D721Med (cell line): ENCODE results near the gene GALNT14.

Experiments
- DNase-seq: peaks from one replicate; pipeline ENCODE4 v3.0.0; 2011; ENCODE audit warnings: low spot score; ENCODE audit not compliant: insufficient read length
- FAIRE-seq: peaks from 2 replicates; lab custom pipeline; 2011; peaks lifted over from hg19 to GRCh38; lab: Jason Lieb, UNC
- TF ChIP-seq, protein P1 (sequence below): IDR thresholded peaks from 2 replicates; pipeline ENCODE4 v1.5.1; 2012; ENCODE audit warnings: mild to moderate bottlenecking, control low read depth; ENCODE audit not compliant: insufficient read depth; ENCODE audit errors: missing control alignments

Gene GALNT14

DNA sequence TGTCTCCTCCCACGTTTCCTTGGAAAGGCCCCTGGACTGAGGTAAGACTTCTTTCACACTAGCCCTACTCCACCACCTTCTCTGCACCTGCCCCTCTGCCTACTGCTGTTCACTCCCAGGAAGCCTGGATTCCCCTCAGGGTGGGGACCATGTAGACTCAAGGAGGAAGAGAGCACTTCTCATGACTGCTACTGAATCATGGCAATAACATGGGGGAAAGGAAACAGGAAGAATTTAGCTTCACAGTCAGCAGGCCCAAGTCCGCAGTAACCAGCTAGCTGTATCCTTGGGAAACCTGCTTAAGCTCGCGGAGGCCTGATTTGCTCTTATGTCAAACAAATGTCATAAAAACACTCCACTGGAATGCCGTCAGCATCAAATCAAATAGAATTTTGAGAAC lies 204.7 kb downstream of the GALNT14 start:
- TF ChIP-seq, protein P1, sequence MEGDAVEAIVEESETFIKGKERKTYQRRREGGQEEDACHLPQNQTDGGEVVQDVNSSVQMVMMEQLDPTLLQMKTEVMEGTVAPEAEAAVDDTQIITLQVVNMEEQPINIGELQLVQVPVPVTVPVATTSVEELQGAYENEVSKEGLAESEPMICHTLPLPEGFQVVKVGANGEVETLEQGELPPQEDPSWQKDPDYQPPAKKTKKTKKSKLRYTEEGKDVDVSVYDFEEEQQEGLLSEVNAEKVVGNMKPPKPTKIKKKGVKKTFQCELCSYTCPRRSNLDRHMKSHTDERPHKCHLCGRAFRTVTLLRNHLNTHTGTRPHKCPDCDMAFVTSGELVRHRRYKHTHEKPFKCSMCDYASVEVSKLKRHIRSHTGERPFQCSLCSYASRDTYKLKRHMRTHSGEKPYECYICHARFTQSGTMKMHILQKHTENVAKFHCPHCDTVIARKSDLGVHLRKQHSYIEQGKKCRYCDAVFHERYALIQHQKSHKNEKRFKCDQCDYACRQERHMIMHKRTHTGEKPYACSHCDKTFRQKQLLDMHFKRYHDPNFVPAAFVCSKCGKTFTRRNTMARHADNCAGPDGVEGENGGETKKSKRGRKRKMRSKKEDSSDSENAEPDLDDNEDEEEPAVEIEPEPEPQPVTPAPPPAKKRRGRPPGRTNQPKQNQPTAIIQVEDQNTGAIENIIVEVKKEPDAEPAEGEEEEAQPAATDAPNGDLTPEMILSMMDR = no peak
- no peak for DNase-seq
- no peak for FAIRE-seq

DNA sequence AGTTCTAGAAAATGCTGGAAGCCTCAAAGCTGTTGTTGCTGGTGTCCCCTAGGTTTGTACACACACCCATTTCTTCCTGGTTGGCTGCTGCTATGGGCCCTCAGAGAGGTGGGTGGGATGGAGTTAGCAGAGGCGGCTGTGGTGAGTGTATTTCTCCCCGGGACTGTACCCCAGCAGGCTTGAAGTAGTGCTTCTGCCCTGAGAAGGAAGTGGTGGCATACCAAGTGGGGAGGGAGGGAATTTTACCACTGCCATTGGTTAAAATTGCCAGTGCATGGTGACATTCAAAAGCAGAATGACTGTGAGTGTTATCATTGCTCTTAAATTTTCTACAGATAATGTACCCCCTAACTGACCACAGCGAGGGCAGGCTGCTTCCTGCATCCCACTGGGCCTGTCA lies 205.4 kb downstream of the GALNT14 start:
- DNase-seq (no peak), FAIRE-seq (no peak)
- TF ChIP-seq, protein P1 = no peak

- FAIRE-seq (no peak), DNase-seq (no peak)
- TF ChIP-seq, protein P1 = no peak
Measured at GRCh38 chr2:30931841-30932407, 206.3 kb downstream of the GALNT14 start.

DNA sequence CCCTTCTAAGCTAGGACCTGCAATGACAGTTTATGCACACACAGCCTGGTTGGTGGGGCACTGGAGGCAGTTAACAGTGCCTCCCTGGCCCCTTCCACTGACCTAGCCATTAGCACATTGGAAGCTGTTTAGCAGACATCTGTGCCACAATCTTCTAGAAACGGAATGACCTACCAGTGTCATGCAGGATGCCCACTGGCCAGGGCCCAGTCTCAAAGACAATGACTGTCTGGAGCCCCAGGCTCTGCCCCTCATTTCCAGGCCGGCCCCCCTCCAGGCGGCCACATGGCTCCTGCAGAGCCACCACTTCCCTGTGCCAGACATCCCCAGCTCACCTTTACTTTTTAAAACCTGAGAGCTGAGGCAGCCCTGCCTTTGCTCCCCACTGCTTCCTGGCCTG lies 207.5 kb downstream of the GALNT14 start:
- TF ChIP-seq, protein P1 = no peak
- DNase-seq (no peak), FAIRE-seq (no peak)

GRCh38 chr2:30927465-30928075 lies 210.7 kb downstream of the GALNT14 start:
- no peak for DNase-seq
- FAIRE-seq = no peak
- TF ChIP-seq, protein P1 = no peak

DNA sequence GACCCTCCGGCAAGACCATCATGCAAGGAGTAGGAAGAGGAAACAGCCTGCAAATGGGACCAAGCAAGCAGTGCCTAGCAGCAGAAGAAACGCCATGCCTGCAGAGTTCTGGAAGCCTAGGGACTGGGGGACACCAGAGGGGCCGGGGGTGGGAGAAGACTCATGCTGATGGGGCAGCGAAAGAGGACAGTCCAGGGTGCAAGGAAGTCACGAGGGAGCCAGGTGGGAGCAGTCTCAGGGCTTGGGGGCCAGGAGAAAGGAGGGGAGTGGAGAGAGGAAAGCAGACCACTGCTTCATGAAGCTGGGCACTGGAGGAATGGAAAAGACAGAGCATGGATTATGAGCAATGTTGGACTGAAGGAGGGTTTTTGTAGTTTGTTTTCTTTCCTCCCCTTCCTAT lies 211.6 kb downstream of the GALNT14 start:
- DNase-seq (no peak), FAIRE-seq (no peak)
- TF ChIP-seq, protein P1 = no peak

GRCh38 chr2:30923623-30924022 lies 214.6 kb downstream of the GALNT14 start:
- DNase-seq (no peak), FAIRE-seq (no peak)
- TF ChIP-seq, protein P1 = no peak
